ENCODE results near the gene C12orf54.

DNA sequence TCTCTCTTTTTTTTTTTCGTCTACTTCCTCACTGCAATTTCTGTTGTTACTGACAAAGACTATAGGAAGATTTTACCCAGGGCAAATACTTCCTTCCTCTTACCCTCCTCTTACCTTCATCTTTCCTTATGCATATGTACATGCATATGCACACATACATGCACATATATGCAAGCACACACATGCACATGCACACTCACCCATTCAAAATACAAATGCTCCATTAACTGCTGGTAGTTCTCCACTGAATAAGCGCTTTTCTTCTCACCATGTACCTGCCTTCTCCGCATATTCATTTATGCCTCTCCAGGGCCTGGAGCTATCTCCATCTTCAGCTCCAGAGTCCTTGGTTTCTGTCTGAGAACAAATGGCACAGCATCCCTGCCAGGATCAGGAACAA is 632 bp downstream of the C12orf54 start:
- TF ChIP-seq, protein P1, sequence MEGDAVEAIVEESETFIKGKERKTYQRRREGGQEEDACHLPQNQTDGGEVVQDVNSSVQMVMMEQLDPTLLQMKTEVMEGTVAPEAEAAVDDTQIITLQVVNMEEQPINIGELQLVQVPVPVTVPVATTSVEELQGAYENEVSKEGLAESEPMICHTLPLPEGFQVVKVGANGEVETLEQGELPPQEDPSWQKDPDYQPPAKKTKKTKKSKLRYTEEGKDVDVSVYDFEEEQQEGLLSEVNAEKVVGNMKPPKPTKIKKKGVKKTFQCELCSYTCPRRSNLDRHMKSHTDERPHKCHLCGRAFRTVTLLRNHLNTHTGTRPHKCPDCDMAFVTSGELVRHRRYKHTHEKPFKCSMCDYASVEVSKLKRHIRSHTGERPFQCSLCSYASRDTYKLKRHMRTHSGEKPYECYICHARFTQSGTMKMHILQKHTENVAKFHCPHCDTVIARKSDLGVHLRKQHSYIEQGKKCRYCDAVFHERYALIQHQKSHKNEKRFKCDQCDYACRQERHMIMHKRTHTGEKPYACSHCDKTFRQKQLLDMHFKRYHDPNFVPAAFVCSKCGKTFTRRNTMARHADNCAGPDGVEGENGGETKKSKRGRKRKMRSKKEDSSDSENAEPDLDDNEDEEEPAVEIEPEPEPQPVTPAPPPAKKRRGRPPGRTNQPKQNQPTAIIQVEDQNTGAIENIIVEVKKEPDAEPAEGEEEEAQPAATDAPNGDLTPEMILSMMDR (IDR thresholded peaks at IDR 0.05) = no peak
- no peak for TF ChIP-seq POLR2A (IDR thresholded peaks at IDR 0.05)

Measured in esophagus squamous epithelium (tissue), 4 donors.